HG02981 (cell line): ENCODE data around the gene HOXD9.

ENCODE experiments used
- ATAC-seq: cut with Tn5 transposase; IDR thresholded peaks from one replicate; pipeline ENCODE4 v1.9.1; 2021; ENCODE audit warnings: mild to moderate bottlenecking, moderate library complexity; ENCODE audit not compliant: unreplicated experiment

HOXD9 gene

GRCh38 chr2:176110415-176111308 lies 11.9 kb upstream of the HOXD9 start:
- no peak for ATAC-seq

- no peak for ATAC-seq
Measured at GRCh38 chr2:176111309-176111663, 11.2 kb upstream of the HOXD9 start.

- ATAC-seq, result no peak
Measured at GRCh38 chr2:176111846-176112374, 10.6 kb upstream of the HOXD9 start.

GRCh38 chr2:176112375-176113302 lies 9.9 kb upstream of the HOXD9 start:
- ATAC-seq, result no peak

GRCh38 chr2:176114120-176114929 lies 8.2 kb upstream of the HOXD9 start:
- no peak for ATAC-seq

- ATAC-seq, result no peak
Measured at GRCh38 chr2:176114930-176115625, 7.4 kb upstream of the HOXD9 start.

GRCh38 chr2:176115883-176116813 lies 6.4 kb upstream of the HOXD9 start, which contains the start of gene HOXD10:
Gene HOXD10 (plus strand): TSS chr2:176116778. CDS start chr2:176116834, 56 bp downstream.
- no peak for ATAC-seq

- no peak for ATAC-seq
Measured at GRCh38 chr2:176117162-176117822, 5.2 kb upstream of the HOXD9 start.

GRCh38 chr2:176117823-176118371 lies 4.6 kb upstream of the HOXD9 start:
- no peak for ATAC-seq

- no peak for ATAC-seq
Measured at GRCh38 chr2:176118601-176119339, 3.7 kb upstream of the HOXD9 start.

GRCh38 chr2:176120364-176121189 lies 1.9 kb upstream of the HOXD9 start:
- no peak for ATAC-seq

- no peak for ATAC-seq
Measured at GRCh38 chr2:176121190-176122051, 1.1 kb upstream of the HOXD9 start.

- no peak for ATAC-seq
Measured at GRCh38 chr2:176122052-176122682, 352 bp upstream of the HOXD9 start.

GRCh38 chr2:176123411-176124109 lies 1.0 kb downstream of the HOXD9 start:
- no peak for ATAC-seq
